Body of pancreas (tissue), 4 donors: ENCODE data around the gene FRMD5.
"Not testable (repeated sequence)": the region's sequence is repeated elsewhere in the genome, so short reads cannot be mapped to it uniquely, and the experiment has no call there.

Experiments used
- CTCF ChIP-seq, 7 experiments: fragments of 450-650 bp in 4 of 7; fragments of 200-600 bp in 3 of 7; sonication (generic) in 3 of 7; IDR thresholded peaks; one replicate each; pipeline ENCODE4 v1.5.1; 2016 to 2019; ENCODE audit warnings: antibody characterized with exemption in 7 of 7
- POLR2A ChIP-seq, 3 donors: fragments of 450-650 bp; IDR thresholded peaks; one replicate each; pipeline ENCODE4 v1.6.1; 2016; ENCODE audit warnings: antibody characterized with exemption in 3 of 3, mild to moderate bottlenecking in 2 of 3

GRCh38 chr15:44229301-44229700 is 34.2 kb upstream of the FRMD5 start:
- peak in 1 of 7 experiments; percentile 9 for TF ChIP-seq CTCF (IDR thresholded peaks at IDR 0.05)
- TF ChIP-seq POLR2A (IDR thresholded peaks at IDR 0.05): not testable (repeated sequence)
